SK-N-SH treated with all-trans-retinoic acid at 6 μM for 48 hours (cell line): ENCODE results near the gene RBM38.

ENCODE experiments used
- ATAC-seq: fragments of 200-7000 bp; cut with Tn5 transposase; 3 replicates; pipeline ENCODE4 v1.9.1; 2020; ENCODE audit warnings: mild to moderate bottlenecking, moderate library complexity
- ARNTL ChIP-seq: fragments of 450-650 bp; formaldehyde crosslinking; IDR thresholded peaks from 2 replicates; pipeline ENCODE4 v1.5.0; 2020; ENCODE audit warnings: low read depth, mild to moderate bottlenecking, moderate library complexity, borderline replicate concordance
- CREB5 ChIP-seq: fragments of 250-450 bp; sonication (Bioruptor Pico); IDR thresholded peaks from 2 replicates; pipeline ENCODE4 v1.5.1; 2020; ENCODE audit warnings: low read depth, mild to moderate bottlenecking, moderate library complexity
- ESRRG ChIP-seq: fragments of 250-450 bp; sonication (Bioruptor Pico); IDR thresholded peaks from 2 replicates; pipeline ENCODE4 v1.6.1; 2021; ENCODE audit warnings: mild to moderate bottlenecking
- GLIS3 ChIP-seq: fragments of 250-450 bp; sonication (Bioruptor Pico); IDR thresholded peaks from 2 replicates; pipeline ENCODE4 v1.5.0; 2020; ENCODE audit warnings: mild to moderate bottlenecking, moderate library complexity
- ISL1 ChIP-seq: fragments of 250-450 bp; sonication (Bioruptor Pico); IDR thresholded peaks from 2 replicates; pipeline ENCODE4 v2.1.2; 2022; ENCODE audit warnings: mild to moderate bottlenecking, moderate library complexity
- RARB ChIP-seq: fragments of 250-450 bp; sonication (Bioruptor Pico); IDR thresholded peaks from 2 replicates; pipeline ENCODE4 v1.8.0; 2021; ENCODE audit warnings: mild to moderate bottlenecking, moderate library complexity
- SNAI2 ChIP-seq: fragments of 250-450 bp; sonication (Bioruptor Pico); IDR thresholded peaks from 2 replicates; pipeline ENCODE4 v1.5.0; 2020; ENCODE audit warnings: mild to moderate bottlenecking, moderate library complexity
- TOX ChIP-seq: fragments of 250-450 bp; sonication (Bioruptor Pico); IDR thresholded peaks from 2 replicates; pipeline ENCODE4 v1.8.0; 2021; ENCODE audit warnings: mild to moderate bottlenecking, moderate library complexity, borderline replicate concordance
- ZC3H10 ChIP-seq: fragments of 250-450 bp; sonication (Bioruptor Pico); IDR thresholded peaks from 2 replicates; pipeline ENCODE4 v1.5.1; 2021; ENCODE audit warnings: mild to moderate bottlenecking, moderate library complexity
- ZFP30 ChIP-seq: fragments of 450-650 bp; formaldehyde crosslinking; IDR thresholded peaks from 2 replicates; pipeline ENCODE4 v1.5.0; 2022; ENCODE audit warnings: mild to moderate bottlenecking, moderate library complexity
- ZNF565 ChIP-seq: fragments of 450-650 bp; formaldehyde crosslinking; conservative IDR thresholded peaks from 2 replicates; pipeline ENCODE4 v1.5.0; 2020; ENCODE audit warnings: low read depth, mild to moderate bottlenecking, moderate library complexity
- ZNF70 ChIP-seq: fragments of 450-650 bp; formaldehyde crosslinking; IDR thresholded peaks from 2 replicates; pipeline ENCODE4 v1.5.0; 2020; ENCODE audit warnings: mild to moderate bottlenecking, moderate library complexity
- ZNF8 ChIP-seq: fragments of 450-650 bp; formaldehyde crosslinking; IDR thresholded peaks from 2 replicates; pipeline ENCODE4 v1.5.0; 2020; ENCODE audit warnings: mild to moderate bottlenecking, moderate library complexity
- TF ChIP-seq, protein P1 (sequence below): fragments of 250-450 bp; sonication (Bioruptor Pico); IDR thresholded peaks from 2 replicates; pipeline ENCODE4 v1.5.1; 2021; ENCODE audit warnings: mild to moderate bottlenecking, moderate library complexity
- TF ChIP-seq, protein P2 (sequence below): fragments of 250-450 bp; sonication (Bioruptor Pico); IDR thresholded peaks from 2 replicates; pipeline ENCODE4 v1.8.0; 2021; ENCODE audit warnings: low read depth, mild to moderate bottlenecking, moderate library complexity, borderline replicate concordance

RBM38 gene

DNA sequence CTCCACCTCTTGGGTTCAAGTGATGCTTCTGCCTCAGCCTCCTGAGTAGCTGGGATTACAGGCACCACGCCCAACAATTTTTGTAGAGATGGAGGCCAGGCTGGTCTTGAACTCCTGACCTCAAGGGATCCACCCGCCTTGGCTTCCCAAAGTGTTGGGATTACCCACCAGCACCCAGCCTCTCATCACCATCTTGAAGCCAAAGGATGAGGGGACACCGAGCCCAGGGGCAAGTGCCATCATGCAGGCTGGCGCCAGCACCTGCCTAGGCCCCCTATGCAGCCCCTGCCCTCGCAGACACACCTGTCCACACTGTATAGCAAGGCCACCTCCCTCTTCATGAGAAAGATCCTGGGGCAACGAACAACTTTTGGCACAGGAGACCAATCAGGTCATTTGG is 5.3 kb upstream of the RBM38 start:
- TF ChIP-seq ZNF70 (no peak), CREB5 (no peak), ISL1 (CRISPR knock-in tag) (no peak), SNAI2 (CRISPR knock-in tag) (no peak), ARNTL (CRISPR knock-in tag) (no peak), TOX (no peak)
- TF ChIP-seq, protein P1, sequence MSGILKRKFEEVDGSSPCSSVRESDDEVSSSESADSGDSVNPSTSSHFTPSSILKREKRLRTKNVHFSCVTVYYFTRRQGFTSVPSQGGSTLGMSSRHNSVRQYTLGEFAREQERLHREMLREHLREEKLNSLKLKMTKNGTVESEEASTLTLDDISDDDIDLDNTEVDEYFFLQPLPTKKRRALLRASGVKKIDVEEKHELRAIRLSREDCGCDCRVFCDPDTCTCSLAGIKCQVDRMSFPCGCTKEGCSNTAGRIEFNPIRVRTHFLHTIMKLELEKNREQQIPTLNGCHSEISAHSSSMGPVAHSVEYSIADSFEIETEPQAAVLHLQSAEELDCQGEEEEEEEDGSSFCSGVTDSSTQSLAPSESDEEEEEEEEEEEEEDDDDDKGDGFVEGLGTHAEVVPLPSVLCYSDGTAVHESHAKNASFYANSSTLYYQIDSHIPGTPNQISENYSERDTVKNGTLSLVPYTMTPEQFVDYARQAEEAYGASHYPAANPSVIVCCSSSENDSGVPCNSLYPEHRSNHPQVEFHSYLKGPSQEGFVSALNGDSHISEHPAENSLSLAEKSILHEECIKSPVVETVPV (CRISPR knock-in tag): no peak
- TF ChIP-seq, all 23 proteins: peak for 0
- no peak for ATAC-seq

- TF ChIP-seq TOX (no peak), CREB5 (no peak), RARB (CRISPR knock-in tag) (no peak), ESRRG (CRISPR knock-in tag) (no peak)
- TF ChIP-seq, all 23 proteins: peak for 0
- ATAC-seq: no peak
These were observed 4.4 kb upstream of the RBM38 start for GRCh38 chr20:57386762-57387161.

DNA sequence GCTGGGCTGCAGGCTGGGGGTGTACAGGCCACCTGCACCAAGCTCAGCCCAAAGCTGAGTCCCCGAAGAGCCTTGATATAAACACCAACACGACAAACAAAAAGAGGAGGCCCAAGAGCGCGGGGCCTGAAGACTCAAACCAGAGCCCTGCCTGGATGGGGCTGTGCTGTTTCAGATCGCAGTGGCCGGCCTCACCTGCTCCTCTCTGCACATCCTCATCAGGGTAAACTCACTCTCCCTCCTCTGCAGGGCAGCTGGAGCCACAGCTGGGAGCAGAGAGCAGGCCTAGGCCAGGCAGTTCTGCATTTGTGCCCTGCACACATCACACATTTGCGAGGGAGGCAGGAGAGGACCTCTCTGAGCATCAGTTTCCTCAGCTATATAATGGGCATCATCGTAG is 3.7 kb upstream of the RBM38 start:
- TF ChIP-seq, protein P1 (CRISPR knock-in tag): no peak
- TF ChIP-seq, protein P2, sequence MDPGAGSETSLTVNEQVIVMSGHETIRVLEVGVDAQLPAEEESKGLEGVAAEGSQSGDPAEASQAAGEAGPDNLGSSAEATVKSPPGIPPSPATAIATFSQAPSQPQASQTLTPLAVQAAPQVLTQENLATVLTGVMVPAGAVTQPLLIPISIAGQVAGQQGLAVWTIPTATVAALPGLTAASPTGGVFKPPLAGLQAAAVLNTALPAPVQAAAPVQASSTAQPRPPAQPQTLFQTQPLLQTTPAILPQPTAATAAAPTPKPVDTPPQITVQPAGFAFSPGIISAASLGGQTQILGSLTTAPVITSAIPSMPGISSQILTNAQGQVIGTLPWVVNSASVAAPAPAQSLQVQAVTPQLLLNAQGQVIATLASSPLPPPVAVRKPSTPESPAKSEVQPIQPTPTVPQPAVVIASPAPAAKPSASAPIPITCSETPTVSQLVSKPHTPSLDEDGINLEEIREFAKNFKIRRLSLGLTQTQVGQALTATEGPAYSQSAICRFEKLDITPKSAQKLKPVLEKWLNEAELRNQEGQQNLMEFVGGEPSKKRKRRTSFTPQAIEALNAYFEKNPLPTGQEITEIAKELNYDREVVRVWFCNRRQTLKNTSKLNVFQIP (CRISPR knock-in tag): no peak
- no peak for TF ChIP-seq ZNF8 (CRISPR knock-in tag)
- TF ChIP-seq ISL1 (CRISPR knock-in tag): no peak
- no peak for TF ChIP-seq ZFP30 (CRISPR knock-in tag)
- no peak for TF ChIP-seq ZNF70
- TF ChIP-seq SNAI2 (CRISPR knock-in tag): no peak
- TF ChIP-seq ARNTL (CRISPR knock-in tag): no peak
- TF ChIP-seq ESRRG (CRISPR knock-in tag): no peak
- no peak for ATAC-seq

DNA sequence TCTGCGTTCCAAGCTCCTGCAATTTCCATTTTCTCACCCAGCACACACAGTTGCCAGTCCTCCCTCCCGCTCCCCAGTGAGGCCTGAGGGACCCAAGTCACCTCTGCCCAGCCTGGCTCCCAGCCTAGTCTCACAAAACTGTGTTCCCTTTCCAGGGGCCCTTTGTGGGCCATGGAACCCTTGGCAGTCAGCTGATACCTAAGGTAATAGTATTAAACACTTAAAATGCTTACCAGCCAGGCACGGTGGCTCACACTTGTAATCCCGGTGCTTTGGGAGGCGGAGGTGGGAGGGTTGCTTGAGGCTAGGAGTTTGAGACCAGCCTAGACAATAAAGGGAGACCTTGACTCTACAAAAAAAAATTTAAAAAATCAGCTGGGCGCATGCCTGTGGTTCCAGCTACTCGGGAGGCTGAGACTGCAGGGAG is 3.2 kb upstream of the RBM38 start:
- no peak for ATAC-seq
- TF ChIP-seq ZFP30 (CRISPR knock-in tag) (no peak), ESRRG (CRISPR knock-in tag) (no peak), ZC3H10 (CRISPR knock-in tag) (no peak), ZNF565 (no peak)

DNA sequence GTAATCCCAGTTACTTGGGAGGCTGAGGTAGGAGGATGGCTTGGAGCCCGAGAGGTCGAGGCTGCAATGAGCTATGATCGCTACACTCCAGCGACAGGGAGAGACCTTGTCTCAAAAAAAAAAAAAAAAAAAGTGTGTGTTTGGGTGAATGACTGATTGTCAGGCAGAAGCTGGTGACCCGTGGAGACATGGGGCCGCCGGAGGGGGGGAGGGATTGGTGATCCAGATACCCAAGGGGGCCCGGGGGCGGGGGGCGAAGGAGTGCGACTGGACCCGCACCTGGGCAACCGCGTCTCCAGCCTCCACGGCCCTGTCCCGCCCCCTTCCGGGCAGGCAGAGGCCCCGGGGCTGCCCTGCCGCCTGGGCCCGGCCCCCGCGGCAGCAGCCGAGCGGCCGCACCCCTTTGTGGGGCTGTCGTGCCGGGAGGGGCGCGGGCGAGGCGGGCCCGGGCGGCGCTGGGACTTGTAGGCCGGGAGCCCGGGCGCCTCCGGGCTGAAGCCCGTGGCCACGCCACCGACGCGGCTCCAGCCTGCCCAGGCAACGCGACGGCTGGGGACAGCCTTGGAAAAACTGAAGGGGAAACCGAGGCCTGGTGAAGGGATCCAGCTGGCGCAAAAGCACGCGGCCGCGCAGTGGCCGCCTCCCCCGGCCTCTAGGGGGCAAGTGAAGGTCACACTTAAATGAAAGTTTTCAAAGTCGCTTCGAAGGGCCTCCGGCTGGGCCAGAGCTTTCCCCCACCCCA is 2.1 kb upstream of the RBM38 start:
- no peak for ATAC-seq
- no peak for TF ChIP-seq ARNTL (CRISPR knock-in tag)
- TF ChIP-seq, protein P2 (CRISPR knock-in tag): no peak
- TF ChIP-seq GLIS3 (CRISPR knock-in tag): no peak
- no peak for TF ChIP-seq ZFP30 (CRISPR knock-in tag)
